ENCODE data around the gene ARMC5. TPM values are rescaled to one million over a fixed set of nuclear protein-coding genes. Genes with fewer than 3 reads are reported as not detected.
"Not testable (repeated sequence)": the region's sequence is repeated elsewhere in the genome, so short reads cannot be mapped to it uniquely, and the experiment has no call there.

ARMC5 gene
- total RNA-seq, 1 experiment from 2014 or later = 33.1 TPM

DNA sequence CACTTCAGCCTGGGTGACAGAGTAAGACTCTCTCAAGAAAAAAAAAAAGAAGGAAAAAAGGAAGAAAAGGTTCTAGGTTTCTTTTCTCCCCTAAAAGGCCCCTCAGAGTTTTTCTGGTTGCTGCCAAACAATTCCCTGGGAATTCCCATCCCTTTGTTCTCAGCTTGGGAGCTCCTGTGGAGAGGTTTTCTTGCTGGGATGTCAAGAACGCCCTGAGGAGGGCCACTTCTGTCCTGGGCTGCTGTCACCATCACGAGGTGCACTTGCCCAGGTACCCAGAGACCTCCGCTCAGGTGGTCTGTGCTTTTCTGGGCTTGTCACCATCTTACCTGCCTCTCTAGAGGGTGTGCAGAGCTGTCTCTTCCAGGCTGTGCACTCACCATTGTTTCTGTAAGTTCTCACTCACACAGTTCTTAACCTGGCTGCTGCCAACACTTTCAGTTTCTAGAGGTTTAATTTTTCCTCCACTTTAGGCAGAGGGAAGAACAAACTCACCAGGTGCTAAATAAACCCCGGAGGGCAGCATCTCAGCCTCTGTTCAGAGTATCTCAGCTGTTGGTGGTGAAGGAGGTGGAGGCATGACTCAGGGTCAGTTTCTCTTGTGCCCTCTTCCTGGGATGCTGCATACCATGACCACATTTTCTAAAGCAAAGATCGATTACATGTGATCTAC lies 28.8 kb upstream of the ARMC5 start:
- DNase-seq (ENCODE audit: low spot score) = no peak

DNA sequence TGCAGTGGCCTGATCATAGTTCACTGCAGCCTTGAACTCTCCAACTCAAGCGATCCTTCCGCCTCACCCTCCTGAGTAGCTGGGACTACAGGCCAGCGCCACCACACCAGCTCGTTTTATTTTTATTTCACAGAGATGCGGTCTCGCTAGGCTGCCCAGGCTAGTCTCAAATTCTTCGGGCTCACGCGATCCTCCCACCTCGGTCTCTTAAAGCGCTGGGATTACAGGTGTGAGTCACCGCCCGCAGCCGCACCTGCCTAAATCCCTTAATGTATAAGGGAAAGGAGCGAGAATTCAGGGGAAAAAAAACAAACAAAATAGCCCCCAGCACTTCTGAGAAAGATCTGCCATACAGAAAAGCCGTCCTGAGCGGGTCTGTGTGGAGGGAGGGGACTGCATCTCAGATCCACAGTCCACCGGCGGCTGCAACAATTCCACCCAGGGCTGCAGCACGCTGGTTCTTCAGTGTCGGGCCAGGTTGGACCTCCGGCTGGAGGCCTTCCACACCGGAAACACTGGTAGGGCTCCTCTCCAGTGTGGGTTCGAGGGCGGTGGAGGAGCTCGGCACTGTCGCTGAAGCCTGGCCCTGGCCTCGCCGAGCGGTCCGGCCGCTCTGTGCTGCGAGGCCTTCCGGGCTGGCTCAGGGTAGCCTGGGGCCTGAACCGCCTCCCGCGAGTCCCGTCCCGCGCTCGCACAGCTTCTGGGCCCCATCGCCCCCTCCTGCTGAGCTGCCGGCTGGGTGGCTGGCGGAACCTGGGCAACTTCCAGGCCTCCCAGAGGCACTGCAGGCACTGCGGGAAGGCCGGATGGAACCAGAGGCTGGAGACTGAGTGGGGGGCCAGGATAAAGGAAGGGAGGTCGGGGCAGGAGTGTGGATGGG lies 23.7 kb upstream of the ARMC5 start:
- no peak for DNase-seq (ENCODE audit: low spot score)

DNA sequence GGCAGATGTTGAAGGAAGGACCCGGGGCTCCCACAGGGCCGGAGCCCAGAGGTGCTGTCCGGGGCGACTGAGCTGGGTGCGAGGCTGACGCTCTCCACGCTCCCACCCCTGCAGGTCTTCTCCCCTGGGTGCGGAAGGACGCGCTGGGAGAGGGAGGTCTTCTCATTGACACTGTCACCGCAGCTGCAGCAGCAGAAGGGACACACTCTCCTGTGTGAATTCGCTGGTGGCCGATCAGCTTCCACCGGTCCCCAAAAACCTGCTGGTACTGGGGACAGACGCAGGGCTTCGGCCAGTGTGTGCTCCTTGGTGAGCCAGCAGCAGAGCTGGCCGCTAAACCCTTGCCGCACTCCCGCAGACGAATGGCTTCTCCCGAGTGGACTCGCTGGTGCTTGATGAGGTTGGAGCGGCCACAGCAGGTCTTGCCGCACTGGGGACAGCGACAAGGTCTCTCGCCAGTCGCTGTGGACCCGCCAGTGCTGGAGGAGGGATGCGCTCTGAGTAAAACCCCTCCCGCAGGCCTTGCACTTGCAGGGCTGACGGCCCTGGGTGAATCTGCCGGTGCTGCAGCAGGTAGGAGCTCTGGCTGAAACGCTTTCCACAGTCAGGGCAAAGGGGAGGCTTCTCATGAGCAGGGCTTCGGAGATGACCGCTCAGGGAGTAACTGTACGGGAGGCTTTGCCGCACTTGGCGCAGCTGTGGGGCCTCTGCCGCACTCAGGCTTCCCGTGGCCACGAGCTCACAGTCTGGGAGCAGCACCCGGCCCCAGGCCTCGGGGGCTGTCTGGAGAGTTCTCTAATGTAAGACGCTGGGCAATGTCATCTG lies 22.9 kb upstream of the ARMC5 start:
- no peak for DNase-seq (ENCODE audit: low spot score)

DNA sequence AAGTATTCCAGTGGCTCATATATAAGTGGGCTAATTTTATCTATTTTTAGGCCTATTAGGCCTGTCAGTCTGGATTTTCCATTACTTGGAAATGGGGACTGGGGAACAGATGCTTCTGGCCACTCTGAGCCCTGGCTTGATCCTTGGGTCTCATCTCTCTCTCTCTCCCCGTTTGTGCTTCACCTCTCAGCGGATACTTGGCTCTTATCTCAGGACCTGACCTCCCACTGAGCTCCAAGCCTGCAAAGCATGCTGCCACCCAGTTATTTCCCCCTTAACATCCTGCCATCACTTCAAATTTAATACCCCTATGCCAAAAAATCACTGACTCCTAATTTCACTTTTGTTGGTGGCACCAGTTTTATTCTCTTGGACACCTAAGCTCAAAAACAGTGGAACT lies 20.9 kb upstream of the ARMC5 start:
- no peak for DNase-seq (ENCODE audit: low spot score)

DNA sequence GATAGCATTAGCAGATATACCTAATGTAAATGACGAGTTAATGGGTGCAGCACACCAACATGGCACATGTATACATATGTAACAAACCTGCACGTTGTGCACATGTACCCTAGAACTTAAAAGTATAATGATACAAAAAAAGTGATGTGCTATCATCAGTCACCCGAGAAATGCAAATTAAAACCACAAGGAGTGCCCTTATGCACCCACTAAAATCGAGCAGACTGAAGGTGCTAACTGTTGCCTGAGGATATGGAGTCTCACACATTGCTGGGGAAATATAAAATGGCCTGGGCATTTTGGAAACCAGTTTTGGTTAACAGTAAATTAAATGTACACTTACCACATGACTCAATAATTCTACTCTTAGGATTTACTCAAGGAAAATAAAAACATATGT lies 20.3 kb upstream of the ARMC5 start:
- DNase-seq (ENCODE audit: low spot score) = not testable (repeated sequence)

DNA sequence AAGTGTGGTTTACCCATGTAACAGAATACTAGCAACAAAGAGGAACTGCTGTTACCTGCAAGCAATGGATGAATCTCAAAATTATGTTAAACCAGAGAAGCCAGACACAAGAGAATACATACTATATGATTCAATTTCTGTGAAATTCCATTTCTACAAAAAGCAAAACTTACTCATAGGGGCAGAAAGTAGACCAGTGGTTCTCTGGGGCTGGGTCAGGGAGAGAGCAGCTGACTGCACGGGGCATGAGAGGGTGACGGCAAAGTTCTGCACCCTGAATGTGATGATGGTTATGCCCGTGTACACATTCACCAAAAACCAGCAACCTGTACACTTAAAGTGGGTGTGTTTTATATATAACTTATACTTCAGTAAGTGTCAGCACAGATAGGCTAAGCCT lies 19.8 kb upstream of the ARMC5 start:
- no peak for DNase-seq (ENCODE audit: low spot score)

DNA sequence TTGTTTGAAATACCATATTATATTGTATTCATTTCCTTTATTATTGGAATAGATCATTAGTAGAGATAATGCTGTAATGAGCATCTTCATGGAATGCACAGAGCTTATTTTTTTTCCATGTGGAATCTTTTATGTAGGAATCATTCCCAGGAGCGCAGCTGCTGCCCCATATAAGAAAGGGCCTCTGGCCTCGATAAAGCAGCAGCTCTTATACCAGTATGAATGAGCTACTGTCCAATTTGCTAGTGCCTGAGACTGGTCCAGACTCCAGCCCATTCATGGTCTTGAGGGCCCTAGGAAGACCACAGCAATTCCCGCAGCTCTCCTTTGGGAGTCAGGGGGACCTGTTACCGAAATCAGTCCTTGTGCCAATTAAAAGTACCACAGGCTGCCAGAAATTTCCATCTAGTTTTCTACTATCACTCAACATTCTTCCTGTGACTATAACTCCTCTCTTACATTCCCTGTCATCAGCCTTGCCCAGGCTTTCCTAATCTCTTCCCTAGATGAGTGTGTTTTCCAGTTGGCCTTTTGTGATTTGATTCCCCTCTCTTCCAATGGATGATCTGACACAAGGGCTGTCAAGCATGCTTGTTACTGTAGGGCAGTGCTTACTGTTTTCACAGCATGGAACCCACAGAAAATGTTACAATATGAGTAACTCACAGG lies 18.7 kb upstream of the ARMC5 start:
- DNase-seq (ENCODE audit: low spot score) = no peak

DNA sequence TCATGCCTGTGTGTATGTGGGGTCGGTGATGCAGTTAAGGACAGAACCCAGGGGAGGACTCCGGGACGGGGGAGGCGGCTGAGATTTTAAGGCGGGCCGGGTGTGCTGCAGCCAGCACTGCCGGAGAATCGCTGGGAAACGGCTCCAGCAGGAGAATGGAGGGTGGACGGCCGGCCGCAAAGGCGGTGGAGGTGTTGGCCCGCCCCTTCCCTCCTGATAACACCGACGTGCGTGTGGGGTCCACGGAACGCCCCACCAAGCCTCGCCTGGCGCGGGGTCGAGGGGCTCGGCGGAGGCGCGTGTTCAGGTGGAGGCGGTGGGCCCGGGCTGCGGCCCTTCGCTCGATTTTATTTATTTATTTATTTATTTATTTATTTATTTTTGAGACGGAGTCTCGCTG lies 17.3 kb upstream of the ARMC5 start:
- no peak for DNase-seq (ENCODE audit: low spot score)

DNA sequence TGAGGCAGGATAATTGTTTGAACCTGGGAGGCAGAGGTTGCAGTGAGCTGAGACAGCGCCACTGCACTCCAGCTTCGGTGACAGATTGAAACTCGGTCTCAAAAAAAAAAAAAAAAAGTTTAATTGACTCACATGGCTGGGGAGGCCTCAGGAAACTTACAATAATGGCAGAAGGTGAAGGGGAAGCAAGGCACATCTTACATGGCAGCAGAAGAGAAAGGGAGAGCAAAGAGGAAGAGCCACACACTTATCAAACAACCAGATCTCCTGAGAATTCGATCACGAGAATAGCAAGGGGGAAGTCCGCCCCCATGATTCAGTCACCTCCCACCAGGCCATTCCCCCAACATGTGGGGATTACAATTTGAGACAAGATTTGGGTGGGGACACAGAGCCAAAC lies 13.4 kb upstream of the ARMC5 start:
- DNase-seq (ENCODE audit: low spot score) = not testable (repeated sequence)

DNA sequence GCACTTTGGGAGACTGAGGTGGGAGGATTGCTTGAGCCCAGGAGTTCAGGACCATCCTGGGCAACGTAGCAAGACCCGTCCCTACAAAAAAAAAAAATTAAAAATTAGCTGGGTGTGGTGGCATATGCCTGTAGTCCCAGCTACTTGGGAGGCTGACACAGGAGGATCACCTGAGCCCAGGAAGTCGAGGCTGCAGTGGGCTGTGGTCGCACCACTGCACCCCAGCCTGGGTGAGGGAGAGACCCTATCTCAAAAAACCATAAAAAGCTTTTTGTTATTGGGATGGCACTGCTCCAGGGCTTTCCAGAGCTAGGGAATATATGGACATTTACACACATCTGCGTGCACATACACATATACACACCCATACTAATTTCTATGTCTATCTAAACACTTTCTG lies 8.1 kb upstream of the ARMC5 start:
- no peak for DNase-seq (ENCODE audit: low spot score)

DNA sequence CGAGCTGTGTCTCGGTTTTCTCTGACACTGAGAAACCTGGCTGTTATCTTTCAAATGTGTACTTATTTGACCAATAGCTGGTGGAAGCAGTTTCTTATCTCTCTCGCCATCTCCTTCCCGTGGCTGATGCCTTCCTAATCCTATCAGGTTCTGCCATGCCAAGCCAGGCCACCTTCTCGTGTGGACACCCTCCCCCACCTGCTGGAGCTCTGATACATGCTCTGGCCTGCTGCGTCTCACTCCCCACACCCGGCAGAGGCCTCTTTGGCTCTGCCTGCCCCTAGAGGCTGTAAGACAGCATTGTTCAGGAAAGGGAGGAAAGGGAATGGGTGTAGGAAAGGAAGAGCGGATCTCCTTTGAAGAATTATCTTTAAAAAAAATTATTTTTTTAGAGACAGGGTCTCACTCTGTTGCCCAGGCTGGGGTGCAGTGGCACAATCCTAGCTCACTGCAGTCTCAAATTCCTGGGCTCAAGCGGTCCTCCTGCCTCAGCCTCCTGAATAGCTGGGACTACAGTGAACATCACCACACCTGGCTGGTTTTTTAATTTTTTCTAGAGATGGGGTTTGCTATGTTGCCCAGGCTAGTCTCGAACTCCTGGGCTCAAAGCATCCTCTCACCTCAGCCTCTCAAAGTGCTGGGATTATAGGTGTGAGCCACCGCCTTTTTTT lies 7.5 kb upstream of the ARMC5 start:
- DNase-seq (ENCODE audit: low spot score) = peak; percentile 81

DNA sequence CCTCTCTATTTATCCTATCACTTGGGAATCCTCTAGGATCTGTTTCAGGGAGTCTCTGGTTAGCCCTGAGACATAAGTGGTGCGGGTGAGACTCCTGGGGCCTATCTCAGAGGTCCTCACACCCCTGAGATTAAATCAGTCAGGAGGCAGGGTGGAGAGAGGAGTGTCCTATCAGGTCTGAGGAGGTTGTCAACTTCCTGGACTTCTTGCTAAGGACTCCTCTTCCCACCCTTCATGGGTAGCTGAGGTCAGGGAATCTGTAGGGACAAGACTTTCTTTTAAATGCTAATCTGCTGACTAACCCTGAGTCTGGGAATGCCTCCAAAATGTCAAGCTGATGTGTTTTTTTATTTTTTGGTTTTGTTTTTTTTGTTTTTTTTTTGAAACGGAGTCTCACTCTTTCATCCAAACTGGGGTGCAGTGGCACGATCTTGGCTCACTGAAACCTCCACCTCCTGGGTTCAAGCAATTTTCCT lies 6.6 kb upstream of the ARMC5 start:
- DNase-seq (ENCODE audit: low spot score) = no peak

DNA sequence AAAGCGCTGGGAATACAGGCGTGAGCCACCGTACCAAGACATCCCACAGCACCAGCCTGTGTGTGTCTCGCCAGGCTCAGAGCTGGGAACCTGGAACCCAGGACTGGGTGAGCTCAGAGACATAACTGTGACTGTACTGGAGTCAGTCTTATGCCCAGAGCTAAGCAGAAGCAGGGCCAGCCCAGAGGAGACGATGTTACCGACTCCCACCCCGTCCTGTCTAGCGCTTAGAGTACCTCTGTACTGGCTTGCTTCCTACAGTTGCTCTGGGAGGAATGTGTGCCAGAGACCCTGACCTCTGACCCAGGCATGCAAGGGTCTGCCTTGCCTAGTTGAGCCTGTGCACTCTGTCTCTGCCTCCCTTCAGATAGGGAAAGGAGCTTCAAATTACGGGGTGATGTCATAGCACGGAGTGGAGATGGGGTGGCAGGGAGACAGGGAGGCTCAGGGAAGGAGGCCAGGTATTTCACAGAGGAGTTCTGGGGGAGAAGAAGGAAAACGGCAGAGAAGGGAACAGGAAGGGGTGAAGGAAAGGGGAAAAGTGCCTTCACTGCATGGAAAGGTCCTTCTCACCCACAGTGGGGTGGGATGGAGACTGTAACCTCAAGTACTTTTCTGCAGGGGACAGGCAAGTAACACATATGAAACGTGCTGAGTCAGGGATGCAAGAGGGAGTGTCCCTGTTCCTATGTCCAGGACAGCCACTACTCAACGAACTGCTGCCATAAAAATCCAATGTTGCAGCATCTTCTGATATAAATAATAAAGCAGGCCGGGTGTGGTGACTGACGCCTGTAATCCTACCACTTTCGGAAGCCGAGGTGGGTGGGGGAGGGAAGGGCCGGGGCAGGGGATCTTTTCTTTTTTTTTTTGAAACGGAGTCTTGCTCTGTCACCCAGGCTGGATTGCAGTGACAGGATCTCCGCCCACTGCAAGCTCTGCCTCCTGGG lies 5.8 kb upstream of the ARMC5 start:
- no peak for DNase-seq (ENCODE audit: low spot score)

DNA sequence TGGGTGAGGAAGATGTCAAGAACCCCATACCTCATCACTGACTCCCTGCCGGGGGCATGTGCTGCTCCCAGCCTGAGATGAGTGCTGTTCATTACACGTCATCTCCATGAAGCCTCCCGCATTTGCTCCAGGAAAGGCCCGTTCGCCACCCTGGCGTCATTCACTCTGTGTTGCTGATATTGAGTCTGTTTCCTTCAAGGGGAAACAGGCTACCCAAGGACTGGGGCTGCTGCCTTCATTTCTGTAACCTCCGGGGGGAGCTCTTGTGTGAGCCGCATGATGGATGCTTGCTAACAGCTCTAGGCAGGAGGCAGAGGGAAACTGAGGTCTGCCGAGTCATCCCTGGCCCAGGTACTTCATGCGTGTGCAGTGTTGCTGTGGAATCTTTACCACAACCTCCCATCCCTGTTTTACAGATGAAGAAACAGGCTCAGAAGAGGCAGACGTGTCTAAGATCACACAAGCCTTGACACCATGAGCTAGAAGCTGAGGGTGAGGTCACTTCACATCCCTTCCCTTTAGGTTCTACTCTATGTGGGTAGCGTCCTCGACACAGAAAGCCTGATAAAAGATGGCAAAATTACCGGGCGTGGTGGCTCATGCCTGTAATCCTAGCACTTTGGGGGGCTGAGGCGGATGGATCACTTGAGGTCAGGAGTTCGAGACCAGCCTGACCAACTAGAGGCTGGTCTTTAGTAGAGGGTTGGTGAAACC lies 3.5 kb upstream of the ARMC5 start:
- DNase-seq (ENCODE audit: low spot score) = no peak

DNA sequence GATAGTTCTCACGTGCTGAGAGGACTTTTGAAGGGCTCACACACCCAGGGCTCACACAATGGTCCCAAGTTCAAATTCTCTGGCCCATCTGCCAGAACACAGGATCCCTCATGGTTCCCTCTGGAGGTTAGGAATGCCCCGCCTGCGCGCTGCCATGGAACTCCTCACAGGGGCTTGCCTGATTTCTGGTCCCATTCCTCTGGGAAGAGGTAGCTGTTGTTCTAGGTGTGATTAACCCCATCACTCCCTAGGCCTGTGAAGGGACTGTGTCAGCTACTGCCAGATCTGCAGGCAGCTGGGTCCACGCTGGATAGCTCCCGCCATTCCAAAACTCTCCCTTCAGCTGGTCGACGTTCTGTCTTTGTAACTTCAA lies 2.3 kb upstream of the ARMC5 start:
- DNase-seq (ENCODE audit: low spot score) = no peak

DNA sequence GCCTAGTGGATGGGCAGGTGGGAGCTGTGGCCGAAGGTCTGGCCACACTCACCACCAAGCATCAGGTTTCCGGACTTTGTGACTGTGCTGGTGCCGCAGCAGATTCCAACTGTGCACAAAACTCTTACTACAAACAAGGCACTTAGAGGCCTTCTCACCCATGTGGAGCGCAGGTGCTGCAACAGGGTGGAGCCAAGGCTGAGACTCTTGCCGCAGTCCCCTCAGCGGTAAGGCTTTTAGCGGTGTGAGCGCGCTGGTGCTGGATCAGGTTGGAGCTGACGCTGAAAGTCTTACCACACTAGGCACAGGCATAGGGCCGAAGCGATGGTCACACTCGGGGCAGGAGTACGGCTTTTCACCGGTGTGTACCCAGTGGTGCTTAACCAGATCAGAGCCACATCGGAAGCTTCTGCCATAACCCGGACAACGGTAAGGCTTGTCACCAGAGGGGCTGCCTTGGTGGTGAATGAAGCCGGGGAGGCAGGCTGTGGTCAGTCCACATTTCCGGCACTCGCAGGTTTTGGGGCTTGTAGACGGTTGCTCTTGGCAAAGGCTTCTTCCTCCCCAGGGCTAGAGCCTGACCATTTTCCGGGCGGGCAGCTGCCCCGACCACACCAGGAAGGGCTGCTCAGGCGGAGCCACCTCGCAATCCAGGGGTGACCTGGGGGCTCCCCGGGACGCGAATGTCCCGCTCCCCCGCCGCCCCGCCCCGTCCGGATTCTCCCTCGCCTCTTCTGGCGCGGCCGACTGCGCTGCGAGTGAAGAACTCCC lies 1.0 kb upstream of the ARMC5 start:
- DNase-seq (ENCODE audit: low spot score) = peak; percentile 80

DNA sequence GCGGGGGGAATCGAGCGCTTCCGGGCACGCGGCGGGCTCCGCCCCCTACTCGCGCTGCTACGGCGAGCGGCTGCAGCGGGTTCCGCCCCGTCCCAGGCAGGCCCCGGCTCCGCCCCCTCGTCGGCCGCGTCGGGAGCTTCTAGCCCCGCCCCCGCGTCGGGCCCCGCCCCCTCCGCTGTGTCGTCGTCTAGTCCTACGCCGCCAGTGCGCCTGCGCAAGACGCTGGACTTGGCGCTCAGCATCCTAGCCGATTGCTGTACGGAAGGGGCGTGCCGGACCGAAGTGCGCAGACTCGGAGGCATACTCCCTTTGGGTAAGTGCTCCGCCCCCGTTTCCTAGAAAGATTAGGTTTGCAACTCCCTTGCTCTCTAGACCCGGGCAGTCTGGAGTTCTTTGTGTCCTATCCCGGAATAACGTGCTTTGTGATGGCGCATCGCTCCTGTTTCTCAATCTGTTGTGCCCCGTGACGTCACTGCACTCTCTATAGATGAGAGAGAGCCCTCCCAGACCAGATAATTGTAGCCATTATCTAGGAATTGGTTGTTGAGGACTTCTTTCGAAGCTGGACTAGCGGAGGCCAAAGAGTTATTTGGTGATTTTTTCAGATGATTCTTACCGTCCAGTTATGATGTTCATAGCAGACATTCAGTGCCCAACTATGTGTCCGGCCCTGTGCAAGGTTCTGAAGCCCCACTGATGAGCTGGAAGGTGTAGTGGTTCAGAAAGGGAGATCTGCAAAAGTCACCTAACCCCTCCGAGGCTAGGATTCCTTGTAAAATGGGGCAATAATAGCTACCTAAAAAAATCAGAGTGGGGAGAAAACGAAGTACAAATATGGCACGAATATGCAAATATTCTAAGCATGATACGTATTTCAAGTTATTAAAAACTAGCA lies 633 bp downstream of the ARMC5 start:
- peak; percentile 99 for DNase-seq (ENCODE audit: low spot score)

All from HT-29 (cell line).